Lower leg skin (tissue), 4 donors: ENCODE measurements around the gene UBE2E2. TPM values are rescaled to one million over a fixed set of nuclear protein-coding genes. Genes with fewer than 3 reads are reported as not detected.

Experiments
- DNase-seq, 2 donors: peaks; one replicate each; pipeline ENCODE4 v3.0.0-alpha.2; 2019; ENCODE audit warnings: low spot score in 2 of 2
- H3K4me3 ChIP-seq: fragments of 200-600 bp; sonication (generic); 2 replicates; pipeline ENCODE4 v1.5.1; 2017; ENCODE audit warnings: mild to moderate bottlenecking, low read depth; ENCODE audit not compliant: poor library complexity, severe bottlenecking
- CTCF ChIP-seq, 3 donors: fragments of 450-650 bp; IDR thresholded peaks; one replicate each; pipeline ENCODE4 v1.5.1; 2016; ENCODE audit warnings: antibody characterized with exemption in 3 of 3, mild to moderate bottlenecking in 3 of 3, moderate library complexity in 2 of 3
- POLR2A ChIP-seq, 2 donors: fragments of 450-650 bp; IDR thresholded peaks; one replicate each; pipeline ENCODE4 v1.6.1; 2016 to 2017; ENCODE audit warnings: antibody characterized with exemption in 2 of 2, mild to moderate bottlenecking in 1 of 2, moderate library complexity in 1 of 2
- WGBS, 2 donors: methylation state at CpG; one replicate each; pipeline ENCODE4 v1.1.5; 2018; 5-methylcytosine and 5-hydroxymethylcytosine counted together
- intact Hi-C: fragments of 100-400 bp; cut with DNase I; formaldehyde crosslinking; loops from one replicate; pipeline ENCODE4 v1.15.0; 2023; ENCODE audit warnings: low total_unique reads
- total RNA-seq, 4 donors: library from RNA; depleted of rRNA; stranded (reverse); fragments of >200 nt; gene quantifications; one replicate each; pipeline ENCODE4 v1.1.0, GENCODE V29; 2016

The UBE2E2 gene
- total RNA-seq, 4 donors from 2014 or later = 20.0 to 54.7 (median 33.3) TPM

DNA sequence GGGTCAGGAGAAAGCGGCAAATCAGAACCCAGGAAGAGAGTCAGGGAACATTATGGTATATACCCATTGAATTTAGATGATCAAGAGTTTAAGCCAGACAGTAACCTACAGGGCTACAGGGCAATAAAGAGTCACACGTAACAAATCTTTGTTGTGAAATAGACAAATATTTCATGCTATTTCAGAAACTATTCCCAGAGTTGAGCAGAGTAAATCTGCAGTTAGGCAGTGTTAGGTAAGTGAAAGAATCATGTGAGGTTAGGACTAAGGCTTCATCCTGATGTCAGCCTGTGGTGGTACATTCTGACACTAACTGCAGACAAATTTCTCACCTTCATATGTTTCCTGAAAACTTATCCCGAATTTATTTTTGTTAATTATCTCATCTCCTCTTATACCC, 153.0 kb downstream of the UBE2E2 start:
- 93 to 94% methylated on average over 3 of the region's 3 CpGs for WGBS, 2 donors
- intact Hi-C loops = no loop called here
- DNase-seq = no peak
- TF ChIP-seq CTCF (IDR thresholded peaks at IDR 0.05) (no peak), POLR2A (IDR thresholded peaks at IDR 0.05) (no peak)
- no peak overlapping the region for H3K4me3 ChIP-seq

DNA sequence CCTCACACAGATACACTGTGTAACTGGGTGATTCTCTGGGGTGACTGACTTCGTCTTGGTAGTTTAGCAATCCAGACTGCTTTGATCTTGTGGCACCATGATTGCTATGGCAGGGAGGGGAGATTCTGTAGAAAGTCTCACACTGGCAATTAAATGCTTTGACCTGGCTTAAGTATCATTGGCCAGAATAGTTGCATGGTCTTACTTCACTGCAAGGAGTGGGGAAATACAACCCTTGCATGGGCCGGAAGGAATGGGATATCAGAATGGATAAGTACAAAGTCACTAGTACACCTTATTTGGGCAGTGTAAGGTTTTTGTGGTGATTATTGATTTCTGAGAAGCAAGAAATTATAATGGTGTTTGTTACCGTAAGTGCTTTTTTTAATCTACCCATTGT, 153.8 kb downstream of the UBE2E2 start:
- 92 to 95% methylated on average over 3 of the region's 3 CpGs for WGBS, 2 donors
- TF ChIP-seq POLR2A (IDR thresholded peaks at IDR 0.05) (no peak), CTCF (IDR thresholded peaks at IDR 0.05) (no peak)
- H3K4me3 ChIP-seq = no peak overlapping the region
- intact Hi-C loops = no loop called here
- no peak for DNase-seq

DNA sequence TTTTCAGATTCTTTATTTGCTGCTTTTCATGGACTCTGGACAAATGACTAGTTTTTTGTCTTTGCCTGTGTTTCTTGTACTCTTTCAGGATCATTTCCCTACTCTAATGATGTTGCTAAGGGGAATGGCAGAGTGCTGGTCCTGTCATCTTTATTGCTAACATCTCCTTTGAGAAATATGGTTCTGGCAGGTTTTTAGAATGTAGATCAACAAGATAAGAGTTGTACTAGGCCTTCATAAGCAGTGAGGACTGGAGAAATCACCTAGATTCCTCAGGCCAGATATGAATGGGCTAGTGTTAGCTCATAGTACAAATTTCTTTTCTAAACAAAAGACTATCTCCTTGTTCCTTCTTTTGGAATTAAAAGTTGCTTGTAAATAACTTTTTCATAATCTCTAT, 156.0 kb downstream of the UBE2E2 start:
- intact Hi-C loops = no loop called here
- no peak for DNase-seq
- TF ChIP-seq CTCF (IDR thresholded peaks at IDR 0.05) (no peak), POLR2A (IDR thresholded peaks at IDR 0.05) (no peak)
- no peak overlapping the region for H3K4me3 ChIP-seq

- DNase-seq = no peak
- no peak for TF ChIP-seq POLR2A (IDR thresholded peaks at IDR 0.05)
- TF ChIP-seq CTCF (IDR thresholded peaks at IDR 0.05) = no peak
- intact Hi-C loops = no loop called here
- H3K4me3 ChIP-seq = no peak overlapping the region
- 44 to 61% methylated on average over 2 of the region's 2 CpGs for WGBS, 2 donors
Measured at GRCh38 chr3:23365066-23365465, 161.9 kb downstream of the UBE2E2 start.

DNA sequence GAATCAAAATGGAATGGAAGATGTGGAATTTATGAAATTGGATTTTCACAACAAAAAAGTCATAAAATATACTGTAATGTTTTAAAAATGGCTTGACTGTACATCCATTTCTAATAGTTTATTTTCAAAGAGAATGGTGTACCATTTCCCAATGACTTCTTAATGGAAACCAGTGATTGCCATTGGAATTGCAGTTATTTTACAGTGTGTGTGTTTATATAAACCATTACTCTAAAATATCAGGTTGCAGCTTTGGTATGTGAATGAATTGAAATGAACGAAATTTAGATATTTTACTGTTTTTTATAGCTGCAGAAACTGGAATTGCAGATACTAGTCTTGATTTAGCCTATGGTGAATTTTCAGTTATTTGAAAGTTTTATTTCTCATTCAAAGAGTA, 165.6 kb downstream of the UBE2E2 start:
- no peak for TF ChIP-seq POLR2A (IDR thresholded peaks at IDR 0.05)
- TF ChIP-seq CTCF (IDR thresholded peaks at IDR 0.05) = no peak
- no peak for DNase-seq
- 61 to 67% methylated on average over 1 of the region's 1 CpG for WGBS, 2 donors
- H3K4me3 ChIP-seq = no peak overlapping the region
- intact Hi-C loops = no loop called here

DNA sequence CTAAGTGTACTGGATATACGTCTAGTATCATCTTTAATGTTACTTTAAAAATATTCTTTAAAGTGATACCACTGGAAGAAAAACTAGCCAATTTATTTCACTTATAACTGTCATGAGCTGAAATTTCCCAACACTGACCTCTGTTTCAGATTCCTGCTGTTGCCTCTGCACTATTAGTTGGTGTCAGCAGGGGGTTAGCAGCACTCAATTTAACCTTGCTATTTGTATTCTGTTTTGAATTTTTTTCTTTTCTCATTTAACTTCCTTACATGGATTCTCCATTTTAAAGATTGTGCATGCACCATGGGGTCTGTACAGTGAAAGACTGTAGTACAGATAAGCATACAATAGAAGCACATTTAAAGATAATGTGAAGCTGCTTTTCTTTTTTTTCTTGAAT, 169.2 kb downstream of the UBE2E2 start:
- 73 to 83% methylated on average over 1 of the region's 1 CpG for WGBS, 2 donors
- H3K4me3 ChIP-seq = no peak overlapping the region
- intact Hi-C loops = no loop called here
- no peak for TF ChIP-seq CTCF (IDR thresholded peaks at IDR 0.05)
- no peak for TF ChIP-seq POLR2A (IDR thresholded peaks at IDR 0.05)
- no peak for DNase-seq
